NCI-H1092 (cell line): ENCODE results near the gene ST6GALNAC1.

ENCODE experiments used
- DNase-seq: peaks from one replicate; lab custom pipeline; 2025; lab: John Stamatoyannopoulos, UW

ST6GALNAC1 gene, protein sequence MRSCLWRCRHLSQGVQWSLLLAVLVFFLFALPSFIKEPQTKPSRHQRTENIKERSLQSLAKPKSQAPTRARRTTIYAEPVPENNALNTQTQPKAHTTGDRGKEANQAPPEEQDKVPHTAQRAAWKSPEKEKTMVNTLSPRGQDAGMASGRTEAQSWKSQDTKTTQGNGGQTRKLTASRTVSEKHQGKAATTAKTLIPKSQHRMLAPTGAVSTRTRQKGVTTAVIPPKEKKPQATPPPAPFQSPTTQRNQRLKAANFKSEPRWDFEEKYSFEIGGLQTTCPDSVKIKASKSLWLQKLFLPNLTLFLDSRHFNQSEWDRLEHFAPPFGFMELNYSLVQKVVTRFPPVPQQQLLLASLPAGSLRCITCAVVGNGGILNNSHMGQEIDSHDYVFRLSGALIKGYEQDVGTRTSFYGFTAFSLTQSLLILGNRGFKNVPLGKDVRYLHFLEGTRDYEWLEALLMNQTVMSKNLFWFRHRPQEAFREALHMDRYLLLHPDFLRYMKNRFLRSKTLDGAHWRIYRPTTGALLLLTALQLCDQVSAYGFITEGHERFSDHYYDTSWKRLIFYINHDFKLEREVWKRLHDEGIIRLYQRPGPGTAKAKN

DNA sequence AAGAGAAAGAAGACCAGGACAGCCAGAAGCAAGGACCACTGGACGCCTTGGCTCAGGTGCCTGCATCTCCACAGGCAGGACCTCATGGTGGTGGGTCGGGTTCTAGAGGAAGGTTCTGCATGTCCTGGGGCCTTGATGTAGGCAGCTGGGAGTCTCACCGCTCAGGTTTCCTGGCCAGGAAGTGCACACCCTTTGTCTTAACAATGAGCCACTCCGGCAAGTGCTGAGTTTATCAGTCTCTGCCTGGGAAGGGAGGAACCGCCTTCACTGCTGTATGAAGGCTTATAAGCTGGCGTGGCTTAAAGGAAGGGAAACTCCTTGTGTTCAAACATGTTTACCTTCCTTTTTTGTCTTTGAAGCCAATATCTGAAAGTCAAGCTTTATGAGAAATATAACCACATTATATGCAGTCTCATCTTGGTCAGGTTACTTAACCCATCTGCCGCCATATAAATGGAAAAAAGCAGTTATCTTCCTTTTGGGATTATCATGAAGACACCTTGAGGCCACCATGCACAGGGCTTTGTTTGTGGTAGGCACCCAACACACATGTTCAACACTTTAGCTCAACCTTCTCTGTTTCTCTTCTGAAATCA, at the start of gene ST6GALNAC1:
Gene ST6GALNAC1, minus strand, starts transcription at position 205 of the 596 bp plus-strand sequence. Its CDS starts 119 bp downstream, at position 86.
- DNase-seq = no peak

DNA sequence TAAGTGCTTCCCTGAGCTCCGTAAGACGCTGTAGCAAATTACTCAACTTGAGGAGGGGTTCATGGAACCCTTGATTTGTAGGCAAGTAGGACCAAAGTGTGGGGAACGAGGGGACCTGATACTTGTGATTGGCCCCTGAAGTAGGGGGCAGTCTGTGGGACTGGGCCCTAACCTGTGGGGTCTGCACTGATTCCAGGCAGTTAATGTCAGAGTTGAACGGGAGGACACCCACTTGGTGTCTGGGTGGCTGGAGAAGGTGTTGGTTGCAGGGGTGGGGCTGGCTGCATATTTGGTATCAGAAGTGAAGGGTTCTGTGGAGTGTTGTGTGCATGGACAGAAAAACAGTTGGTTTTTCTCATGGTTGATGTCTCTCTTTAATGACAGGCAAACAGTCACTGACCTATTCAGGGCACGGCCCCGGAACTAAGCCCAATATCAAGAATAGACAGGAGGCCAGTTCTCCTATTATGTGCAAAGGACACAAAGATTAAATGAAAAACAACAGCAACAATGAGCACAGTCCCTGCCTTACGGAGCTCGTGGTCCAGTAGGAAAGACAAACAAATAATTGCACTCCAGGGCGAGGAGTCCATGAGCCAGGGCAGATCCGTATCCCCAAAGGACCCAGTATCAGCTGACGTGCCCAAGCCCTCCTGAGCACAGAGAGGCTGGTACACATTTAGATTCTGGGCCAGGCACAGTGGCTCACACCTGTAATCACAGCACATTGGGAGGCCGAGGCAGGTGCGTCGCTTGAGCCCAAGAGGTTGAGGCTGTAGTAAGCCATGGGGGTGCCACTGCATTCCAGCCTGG, 48.0 kb upstream of the ST6GALNAC1 start:
- DNase-seq = no peak

DNA sequence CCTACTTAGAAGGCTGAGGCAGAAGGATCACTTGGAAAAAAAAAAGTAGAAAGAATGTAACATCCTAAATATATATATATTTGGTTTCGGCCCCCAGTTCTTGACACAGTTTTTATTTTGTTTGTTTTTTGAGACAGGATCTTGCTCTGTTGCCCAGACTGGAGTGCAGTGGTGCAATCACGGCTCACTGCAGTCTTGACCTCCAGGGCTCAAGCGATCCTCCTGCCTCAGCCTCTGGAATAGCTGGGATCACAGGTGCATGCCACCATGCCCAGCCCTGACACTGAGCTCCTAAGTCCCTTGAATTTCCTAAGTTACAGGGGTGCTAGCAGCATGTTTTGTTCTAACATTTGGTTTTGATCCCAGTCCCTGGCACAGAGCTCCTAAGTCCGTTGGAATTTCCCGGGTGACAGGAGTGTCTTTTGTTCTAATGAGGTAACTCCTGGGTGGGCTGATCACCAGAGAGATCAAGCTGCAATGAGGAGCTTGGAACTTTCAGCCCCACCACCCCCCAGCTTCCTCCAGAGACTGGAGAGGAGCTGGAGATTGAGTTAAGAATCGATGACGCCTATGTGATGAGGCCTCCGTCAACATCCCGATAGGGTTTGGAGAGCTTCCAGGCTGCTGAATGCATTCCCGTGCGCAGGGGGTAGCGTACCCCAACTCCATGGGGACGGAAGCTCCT, 47.2 kb upstream of the ST6GALNAC1 start:
- no peak for DNase-seq

DNA sequence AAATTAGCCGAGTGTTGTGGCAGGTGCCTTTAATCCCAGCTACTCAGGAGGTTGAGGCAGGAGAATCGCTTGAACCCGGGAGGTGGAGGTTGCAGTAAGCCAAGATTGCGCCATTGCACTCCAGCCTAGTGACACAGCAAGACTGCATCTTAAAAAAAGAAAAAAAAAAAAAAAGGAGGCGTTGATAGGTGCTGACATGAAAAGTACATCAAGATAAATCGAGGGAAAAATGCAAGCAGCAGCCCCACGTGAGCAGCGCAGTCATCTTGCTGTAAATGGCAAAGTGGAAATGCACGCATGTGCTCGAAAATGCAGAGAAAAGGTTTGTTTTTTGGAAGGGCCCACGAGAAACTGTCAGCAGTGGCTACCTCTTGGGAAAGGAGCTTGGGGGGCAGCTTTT, 46.3 kb upstream of the ST6GALNAC1 start:
- no peak for DNase-seq

DNA sequence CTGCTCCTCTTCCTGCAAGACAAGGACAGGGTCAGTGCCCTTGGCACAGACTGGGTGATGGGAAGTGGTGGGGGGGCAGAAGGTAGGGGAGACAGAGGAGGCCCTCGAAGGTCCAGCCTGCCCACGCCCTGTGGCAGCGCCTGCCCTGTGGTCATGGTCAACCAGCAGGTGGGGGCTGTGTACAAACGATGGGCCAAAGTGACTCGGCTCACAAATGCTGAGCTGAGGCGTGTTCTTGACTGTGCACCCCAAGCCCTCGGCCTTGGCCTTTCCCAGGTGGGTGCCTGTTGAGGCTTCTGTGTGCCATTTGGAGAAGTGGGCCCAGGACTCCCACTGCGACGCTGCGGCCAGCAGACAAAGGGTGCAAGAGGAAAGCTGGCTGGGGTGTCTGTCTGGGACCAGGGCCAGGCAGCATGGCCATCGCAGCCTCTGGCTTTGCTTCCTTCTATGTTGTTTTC, 44.6 kb upstream of the ST6GALNAC1 start:
- no peak for DNase-seq

DNA sequence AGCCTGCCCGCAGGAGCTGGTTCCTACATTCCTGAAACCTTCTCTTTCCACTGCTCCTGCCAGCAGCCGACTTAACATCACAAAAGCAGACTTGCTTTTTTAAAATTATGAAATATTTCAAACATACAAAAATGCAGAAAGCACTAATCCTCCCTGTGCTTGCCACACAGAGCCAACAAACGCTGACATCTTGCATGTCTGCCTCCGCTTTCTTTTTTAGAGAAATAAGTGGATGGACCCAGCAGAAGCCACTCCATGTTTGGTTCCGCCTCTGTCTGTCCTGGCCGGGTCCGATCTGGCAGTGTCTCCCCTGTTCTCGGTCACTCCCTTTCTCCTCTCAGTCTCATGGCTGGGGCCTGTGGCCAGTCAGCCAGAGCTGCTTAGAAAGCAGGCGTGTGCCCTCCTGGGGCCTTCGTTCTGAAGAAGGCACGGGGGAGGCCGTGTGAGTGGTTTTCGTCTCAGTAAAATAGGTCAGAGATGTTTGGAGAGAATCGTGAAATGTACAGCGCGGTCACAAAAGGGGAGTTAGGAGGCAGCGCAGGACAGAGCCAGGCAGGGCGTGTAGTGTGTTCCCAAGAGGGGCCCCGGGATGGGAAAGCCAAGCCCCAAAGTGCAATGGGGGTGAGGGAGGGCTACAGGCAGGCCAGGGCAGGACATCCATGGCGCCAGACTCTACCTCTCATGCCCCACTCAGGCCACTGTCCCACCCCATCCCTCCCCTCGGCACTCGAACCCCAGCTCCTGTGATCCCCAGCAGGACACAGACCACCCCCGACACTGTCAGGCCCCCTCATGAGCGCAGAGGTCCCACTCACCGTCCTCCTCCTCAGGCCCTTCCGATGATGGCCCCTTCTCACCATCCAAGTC, 44.0 kb upstream of the ST6GALNAC1 start:
- DNase-seq = no peak

DNA sequence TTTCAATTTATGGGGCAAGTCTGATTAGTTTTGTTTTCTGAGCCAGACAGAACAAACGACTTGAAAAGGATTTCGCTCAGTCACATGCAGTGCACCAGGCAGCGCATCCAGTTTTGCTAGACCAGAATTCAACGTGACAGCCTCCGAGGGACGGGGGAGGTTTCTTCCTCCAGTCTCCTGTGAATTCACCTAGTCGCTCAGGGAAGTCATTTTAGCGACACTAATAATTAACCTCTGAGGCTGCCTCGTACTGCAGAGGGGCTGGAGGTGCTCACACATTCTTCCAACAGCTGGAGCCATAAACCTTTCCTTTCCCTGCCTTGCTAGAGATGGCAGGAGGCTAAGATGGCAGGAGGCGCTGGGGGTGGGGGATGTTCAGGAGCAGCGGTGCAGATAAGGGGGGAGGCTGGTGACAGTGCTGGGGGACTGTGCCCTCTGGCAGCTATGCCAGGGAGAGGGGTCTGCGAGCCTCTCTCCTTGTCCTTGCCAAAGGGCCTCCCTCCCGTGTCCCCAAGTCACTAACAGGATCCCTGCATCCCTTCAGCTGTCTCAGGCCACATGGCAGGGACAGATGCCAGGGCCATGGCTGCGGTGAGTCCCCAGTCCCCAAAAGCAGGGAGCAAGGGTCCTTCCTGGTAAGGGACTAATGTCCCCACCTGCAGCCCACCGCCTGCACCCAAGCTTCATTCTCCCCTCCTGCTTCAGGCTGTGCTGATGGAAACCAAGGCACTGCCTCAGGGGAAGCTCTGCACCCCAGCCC, 43.2 kb upstream of the ST6GALNAC1 start:
- DNase-seq = no peak

DNA sequence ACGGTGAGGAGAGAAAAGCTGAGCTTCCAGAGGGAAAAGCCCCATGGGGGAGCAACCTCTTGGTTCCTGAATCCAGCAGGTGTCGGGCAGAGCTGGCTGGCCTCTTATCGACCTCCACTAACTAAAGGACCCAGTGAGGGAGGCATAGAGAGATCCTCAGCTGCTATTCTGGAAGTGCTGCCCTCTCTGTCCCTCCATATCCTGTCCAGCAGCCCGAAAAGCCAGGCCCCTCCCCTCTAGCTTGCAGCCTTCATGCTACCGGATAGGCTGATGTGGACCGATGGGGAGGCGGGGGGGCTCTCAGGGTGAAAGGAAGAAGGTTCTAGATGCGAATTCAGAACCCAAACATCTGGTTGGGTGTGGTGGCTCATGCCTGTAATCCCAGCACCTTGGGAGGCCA, 42.3 kb upstream of the ST6GALNAC1 start:
- no peak for DNase-seq

DNA sequence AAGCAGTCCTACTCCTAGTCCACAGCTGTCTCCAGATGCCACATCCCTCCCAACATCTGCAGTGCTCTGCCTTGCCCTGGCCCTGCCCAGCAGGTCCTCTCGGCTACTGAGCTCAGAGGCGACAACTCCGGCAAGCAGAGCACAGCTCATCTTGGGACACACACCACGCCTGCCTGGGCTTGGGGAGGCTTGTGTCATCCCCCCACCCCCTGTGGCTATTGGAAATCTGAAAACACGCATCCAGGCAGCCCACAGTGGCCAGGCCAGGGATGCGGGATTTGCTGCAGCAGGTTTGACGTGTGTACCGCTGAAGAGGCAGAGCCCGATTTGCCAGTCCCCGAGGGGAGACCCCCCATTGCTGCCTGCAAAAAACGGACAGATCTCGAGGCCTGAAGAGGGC, 41.8 kb upstream of the ST6GALNAC1 start:
- DNase-seq = no peak

DNA sequence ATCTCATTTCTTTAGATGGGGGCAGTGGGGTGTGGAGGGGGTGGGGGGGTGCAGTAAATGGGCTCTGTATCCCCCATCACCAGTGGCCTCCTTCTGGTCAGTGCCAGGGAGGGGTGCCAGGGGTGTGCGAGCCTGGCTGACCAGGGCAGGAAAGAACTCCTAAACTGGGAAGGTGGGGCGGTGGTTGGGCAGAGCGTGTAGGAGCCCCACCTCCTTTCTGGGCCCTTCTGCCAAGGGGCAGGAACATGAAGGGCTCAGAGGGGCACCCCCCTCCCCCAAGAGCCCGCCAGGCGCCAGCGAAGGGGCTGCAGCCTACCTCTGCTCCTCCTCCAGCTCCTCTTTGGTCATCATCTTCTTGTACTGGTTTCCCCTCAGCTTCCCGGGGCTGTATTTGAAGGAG, 41.2 kb upstream of the ST6GALNAC1 start:
- no peak for DNase-seq

DNA sequence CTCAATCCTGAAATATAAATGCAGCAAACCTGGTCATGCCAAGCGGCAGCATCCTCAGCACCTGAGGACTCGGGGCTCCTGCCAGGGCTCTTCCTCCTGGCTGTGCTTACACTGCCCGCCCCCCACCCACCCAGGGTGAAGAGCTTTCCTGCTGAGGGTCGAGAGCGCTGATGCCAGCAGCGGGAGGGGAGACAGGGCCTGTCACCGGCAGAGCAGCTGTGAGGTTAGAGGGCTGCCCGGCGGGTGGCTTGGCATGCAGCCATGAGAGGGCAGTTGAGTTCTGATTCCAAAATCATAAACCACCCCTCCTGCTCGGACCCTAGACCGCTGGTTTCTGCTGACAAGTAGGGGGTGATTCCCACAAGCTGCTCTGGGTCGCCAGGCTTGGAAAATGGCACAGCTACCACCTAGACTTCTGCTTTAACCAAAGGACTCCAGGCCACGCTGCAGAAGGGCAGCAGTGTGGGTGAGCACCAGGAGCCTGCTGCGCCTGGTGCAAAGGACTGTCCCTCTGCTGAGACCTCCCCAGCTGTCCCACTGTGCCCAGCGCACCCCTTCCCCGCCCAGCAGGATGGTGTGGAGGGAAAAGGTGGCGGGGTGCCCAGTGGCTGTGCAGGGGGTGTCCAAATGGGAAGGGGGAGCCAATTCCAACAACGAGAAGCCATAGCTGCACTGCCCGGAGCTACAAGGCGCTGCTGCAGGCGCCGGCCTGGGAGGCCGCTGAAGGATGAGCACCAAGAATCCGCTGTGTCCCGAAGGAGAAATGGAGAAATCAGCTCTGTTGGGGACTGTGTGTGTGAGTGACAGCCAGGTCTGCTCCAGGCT, 40.6 kb upstream of the ST6GALNAC1 start:
- peak; percentile 39 for DNase-seq

DNA sequence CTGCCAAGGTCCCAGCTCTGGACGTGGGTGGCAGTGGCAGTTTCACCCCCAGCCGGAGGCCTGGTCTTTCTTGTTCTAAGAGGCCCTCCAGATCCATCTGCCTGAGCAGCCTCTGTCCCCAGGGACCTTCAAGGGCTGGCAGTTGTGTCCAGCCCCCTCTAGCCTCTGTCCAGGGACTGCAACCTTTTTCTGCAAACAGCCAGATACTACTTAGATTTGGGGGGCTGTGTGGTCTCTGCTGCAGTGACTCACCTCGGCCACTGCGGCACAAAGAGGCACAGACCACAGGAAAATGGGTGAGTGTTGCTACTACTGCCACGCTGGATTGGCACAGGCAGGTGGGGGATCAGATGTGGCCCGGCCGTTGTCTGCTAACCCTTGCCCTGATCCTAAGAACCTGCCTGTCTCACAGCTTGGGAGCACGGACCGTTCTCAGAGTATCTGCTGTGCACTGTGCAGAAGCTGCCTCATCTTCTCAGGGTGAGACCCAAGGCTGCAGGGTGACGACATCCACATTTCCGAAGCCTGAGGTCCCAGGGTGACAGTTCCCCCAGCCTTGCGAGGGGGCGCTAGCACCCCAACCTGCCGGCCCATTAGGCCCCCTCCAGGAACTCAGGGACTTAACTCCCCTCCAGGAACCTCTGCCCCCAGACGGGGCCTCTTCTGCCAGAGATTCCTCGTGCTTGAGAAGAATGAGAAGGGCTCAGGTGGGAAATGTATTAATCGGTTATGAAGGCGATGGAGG, 39.6 kb upstream of the ST6GALNAC1 start:
- DNase-seq = no peak

DNA sequence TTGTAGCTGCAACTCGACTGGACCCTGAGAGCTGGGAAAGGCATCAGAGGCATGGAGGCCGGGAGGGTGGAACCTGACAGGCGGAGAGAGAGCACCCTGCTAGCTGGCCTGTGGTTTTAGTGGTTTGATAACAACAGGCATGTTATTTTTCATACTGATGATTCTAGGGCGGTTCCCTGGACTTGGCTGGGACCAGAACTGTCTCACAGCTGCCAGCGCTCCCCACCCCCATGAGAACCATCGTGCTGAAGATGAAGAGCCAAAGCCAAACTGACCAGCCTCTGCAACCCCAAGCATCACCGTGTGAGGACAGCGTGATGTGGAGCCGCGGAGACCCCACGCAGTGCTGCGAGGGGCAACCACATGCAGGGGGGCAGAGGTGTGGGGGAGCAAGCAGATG, 38.7 kb upstream of the ST6GALNAC1 start:
- DNase-seq = no peak

DNA sequence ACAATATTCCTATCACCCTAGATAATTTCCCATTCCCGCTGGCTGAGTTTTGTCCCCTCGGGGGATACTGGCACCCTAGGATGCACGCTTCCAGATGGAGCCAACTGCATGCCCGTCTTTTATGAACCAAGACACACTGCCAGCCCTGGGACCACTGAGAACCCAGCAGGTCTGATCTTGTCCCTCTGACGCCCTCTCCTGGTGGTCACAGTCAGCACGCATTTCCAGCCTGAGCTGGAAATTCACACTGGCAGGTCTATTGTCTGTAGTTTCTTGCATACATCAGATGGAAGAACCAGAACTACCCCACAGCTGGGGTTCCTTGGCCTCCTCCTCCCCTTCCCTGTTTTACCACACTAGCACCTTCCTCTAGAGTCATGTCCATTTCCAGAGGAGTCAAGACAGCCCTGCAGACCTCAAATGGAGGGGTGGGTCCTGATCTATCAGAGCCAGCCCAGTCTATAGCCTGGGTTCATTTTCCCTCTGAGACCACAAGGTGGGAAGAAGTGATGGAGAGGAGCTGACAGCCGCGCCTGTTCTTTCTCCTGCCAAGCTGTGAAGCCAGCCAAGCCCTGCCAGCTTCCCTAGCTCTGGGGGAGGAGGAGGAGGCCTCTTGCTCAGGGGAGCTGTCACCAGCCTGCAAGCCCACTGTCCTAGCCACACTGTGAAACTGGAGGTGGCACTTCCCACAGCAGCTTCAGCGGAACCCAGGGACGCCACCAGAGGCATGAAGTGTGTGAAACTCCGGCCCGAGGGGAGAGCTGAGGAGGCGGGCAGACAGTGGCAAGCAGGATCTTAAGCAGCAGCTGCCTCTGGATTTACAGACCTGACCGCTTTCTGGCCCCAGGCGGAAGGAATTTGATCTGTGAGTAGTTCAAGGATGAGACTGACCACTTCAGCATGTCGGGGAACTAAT, 37.9 kb upstream of the ST6GALNAC1 start:
- DNase-seq = peak; percentile 49

DNA sequence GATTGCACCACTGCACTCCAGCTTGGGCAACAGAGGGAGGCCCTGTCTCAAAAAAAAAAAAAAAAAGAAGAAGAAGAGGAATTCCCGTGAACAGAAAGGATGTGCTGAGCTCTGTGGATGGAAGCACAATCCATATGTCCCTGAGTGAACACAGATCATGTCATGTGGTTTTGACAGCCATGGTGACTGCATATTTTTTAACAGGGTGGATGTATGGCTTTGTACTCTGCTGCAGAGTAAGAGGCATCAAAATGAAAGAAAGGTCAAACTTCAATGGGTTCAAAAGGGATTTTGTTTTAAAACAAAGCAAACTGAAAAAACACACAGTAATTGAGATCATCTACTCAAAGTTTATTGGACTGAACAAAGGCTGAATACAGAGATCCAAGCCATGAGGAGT, 35.7 kb upstream of the ST6GALNAC1 start:
- no peak for DNase-seq

DNA sequence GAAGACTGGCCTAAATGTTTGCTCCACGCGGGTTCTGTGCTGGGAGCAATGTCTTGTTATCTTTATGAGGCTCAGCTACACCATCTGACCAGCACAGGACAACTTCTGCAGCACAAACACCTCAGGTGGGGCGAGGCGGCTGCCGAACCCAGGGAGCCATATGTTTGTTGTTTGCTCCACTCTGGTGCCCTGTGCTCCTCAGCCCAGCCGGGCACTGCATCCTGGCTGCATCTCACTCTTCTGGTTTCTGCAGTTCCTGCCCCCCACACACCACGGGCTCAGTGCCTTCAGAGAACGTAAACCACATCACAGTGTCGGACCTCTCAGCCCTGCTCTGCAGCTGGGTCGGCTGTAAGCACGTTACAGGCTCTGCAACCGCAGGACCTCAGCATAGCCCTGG, 34.8 kb upstream of the ST6GALNAC1 start:
- no peak for DNase-seq

DNA sequence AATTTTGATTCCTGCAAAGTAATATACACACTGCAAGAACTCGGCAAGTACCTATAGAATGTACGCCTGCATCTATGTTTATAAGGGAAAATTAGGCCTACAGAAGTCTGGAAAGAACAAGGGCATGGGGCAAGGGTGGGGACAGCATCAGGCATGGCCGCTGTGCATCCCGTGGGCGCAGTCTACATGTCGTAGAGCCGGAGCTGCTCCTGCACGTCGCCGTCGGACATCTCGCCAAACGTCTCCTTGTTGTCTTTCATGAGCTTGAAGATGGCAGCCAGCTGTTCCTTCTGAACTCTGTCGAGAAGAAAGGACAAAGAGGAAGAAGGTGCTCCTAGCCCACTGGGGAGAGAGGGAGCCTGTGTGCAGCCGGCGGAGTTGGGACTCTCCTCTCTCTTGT, 33.8 kb upstream of the ST6GALNAC1 start:
- DNase-seq = no peak
